ENCODE measurements around the gene SMC1A.
"Not testable (repeated sequence)": the region's sequence is repeated elsewhere in the genome, so short reads cannot be mapped to it uniquely, and the experiment has no call there.

SMC1A gene

GRCh38 chrX:53421772-53422085, 725 bp downstream of the SMC1A start:
- no peak for DNase-seq

- no peak for DNase-seq
These were observed 1.3 kb downstream of the SMC1A start for GRCh38 chrX:53421125-53421524.

GRCh38 chrX:53420351-53420750, 2.1 kb downstream of the SMC1A start:
- not testable (repeated sequence) for DNase-seq

GRCh38 chrX:53412446-53412845, 10.0 kb downstream of the SMC1A start:
- no peak for DNase-seq

GRCh38 chrX:53403535-53403934, 18.9 kb downstream of the SMC1A start:
- DNase-seq = no peak

GRCh38 chrX:53398216-53398615, 24.2 kb downstream of the SMC1A start:
- DNase-seq = no peak

GRCh38 chrX:53395605-53396298, 26.7 kb downstream of the SMC1A start:
- no peak for DNase-seq

- DNase-seq = no peak
These were observed 38.9 kb downstream of the SMC1A start for GRCh38 chrX:53383376-53384076.

GRCh38 chrX:53379747-53380146, 42.7 kb downstream of the SMC1A start:
- no peak for DNase-seq

- DNase-seq = no peak
These were observed 43.3 kb downstream of the SMC1A start for GRCh38 chrX:53379008-53379710.

GRCh38 chrX:53377464-53377863, 45.0 kb downstream of the SMC1A start:
- no peak for DNase-seq

- DNase-seq = no peak
These were observed 45.6 kb downstream of the SMC1A start for GRCh38 chrX:53376888-53377287.

GRCh38 chrX:53374923-53375322, 47.5 kb downstream of the SMC1A start:
- no peak for DNase-seq

GRCh38 chrX:53374222-53374820, 48.1 kb downstream of the SMC1A start:
- DNase-seq = no peak

- no peak for DNase-seq
These were observed 49.1 kb downstream of the SMC1A start for GRCh38 chrX:53373307-53373706.

GRCh38 chrX:53366454-53366853, 56.0 kb downstream of the SMC1A start:
- not testable (repeated sequence) for DNase-seq

GRCh38 chrX:53362449-53362848, 60.0 kb downstream of the SMC1A start:
- no peak for DNase-seq

- DNase-seq = no peak
These were observed 64.5 kb downstream of the SMC1A start for GRCh38 chrX:53357799-53358530.

GRCh38 chrX:53356186-53356585, 66.3 kb downstream of the SMC1A start:
- DNase-seq = no peak

GRCh38 chrX:53354669-53355068, 67.8 kb downstream of the SMC1A start:
- no peak for DNase-seq

- no peak for DNase-seq
These were observed 74.5 kb downstream of the SMC1A start for GRCh38 chrX:53347948-53348347.

GRCh38 chrX:53340852-53341645, 81.4 kb downstream of the SMC1A start:
- no peak for DNase-seq
